Suprapubic skin (tissue), 4 donors: Measurements from ENCODE around the gene DEDD2.

Experiments
- EP300 ChIP-seq: sonication (generic); formaldehyde crosslinking; IDR thresholded peaks from one replicate; pipeline ENCODE4 v1.6.1; 2017; ENCODE audit warnings: antibody characterized with exemption
- POLR2A ChIP-seq, 2 donors: fragments of 450-650 bp; IDR thresholded peaks; one replicate each; pipeline ENCODE4 v1.6.1; 2017; ENCODE audit warnings: antibody characterized with exemption in 2 of 2, mild to moderate bottlenecking in 2 of 2, moderate library complexity in 2 of 2
- POLR2AphosphoS5 ChIP-seq, 3 donors: sonication (generic); formaldehyde crosslinking; IDR thresholded peaks; one replicate each; pipeline ENCODE4 v1.6.1; 2017; ENCODE audit warnings: antibody characterized with exemption in 3 of 3
- TF ChIP-seq, protein P1 (sequence below), 2 donors: fragments of 200-600 bp in 1 of 2; fragments of 450-650 bp in 1 of 2; sonication (generic) in 1 of 2; IDR thresholded peaks; one replicate each; pipeline ENCODE4 v1.5.1; 2016 to 2019; ENCODE audit warnings: antibody characterized with exemption in 2 of 2, mild to moderate bottlenecking in 1 of 2, moderate library complexity in 1 of 2

DNA sequence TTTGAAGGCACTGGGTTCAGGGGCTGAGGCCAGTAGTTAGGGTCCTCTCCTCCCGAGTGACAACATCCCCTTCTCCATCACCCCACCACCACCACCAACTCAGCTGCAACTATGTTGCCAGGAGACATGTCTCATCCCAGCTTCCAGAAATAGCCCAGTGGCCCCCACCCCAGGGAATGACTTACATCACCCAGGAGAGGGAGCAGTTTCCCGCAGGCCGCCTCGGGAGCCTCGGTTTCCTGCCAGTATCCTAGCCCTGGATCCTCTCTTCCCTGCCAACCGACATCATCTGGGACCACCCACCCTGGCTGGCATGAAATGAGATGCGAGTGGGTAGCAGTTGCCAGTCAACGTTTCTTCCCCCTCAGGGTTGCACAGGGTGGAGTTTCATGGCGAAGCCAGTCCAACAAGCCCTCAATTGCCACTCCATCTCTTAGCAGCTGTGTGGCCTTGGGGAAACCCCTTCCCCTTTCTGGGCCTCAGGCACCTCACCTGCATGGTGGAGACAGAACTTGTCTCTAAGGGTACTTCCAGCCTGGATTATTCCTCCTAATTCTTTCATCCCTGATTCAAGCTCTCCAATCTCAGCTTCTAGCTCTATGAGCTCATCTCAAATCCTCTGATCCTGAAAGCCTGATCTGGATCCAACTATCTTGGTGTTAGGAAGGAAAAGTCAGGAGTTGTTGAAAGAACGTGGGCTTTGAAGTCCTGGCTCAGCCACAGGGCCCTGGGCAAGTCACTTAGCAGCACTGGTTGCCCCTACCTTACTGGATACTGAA, 28.9 kb upstream of the DEDD2 start:
- TF ChIP-seq EP300: no peak
- TF ChIP-seq, protein P1, sequence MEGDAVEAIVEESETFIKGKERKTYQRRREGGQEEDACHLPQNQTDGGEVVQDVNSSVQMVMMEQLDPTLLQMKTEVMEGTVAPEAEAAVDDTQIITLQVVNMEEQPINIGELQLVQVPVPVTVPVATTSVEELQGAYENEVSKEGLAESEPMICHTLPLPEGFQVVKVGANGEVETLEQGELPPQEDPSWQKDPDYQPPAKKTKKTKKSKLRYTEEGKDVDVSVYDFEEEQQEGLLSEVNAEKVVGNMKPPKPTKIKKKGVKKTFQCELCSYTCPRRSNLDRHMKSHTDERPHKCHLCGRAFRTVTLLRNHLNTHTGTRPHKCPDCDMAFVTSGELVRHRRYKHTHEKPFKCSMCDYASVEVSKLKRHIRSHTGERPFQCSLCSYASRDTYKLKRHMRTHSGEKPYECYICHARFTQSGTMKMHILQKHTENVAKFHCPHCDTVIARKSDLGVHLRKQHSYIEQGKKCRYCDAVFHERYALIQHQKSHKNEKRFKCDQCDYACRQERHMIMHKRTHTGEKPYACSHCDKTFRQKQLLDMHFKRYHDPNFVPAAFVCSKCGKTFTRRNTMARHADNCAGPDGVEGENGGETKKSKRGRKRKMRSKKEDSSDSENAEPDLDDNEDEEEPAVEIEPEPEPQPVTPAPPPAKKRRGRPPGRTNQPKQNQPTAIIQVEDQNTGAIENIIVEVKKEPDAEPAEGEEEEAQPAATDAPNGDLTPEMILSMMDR (IDR thresholded peaks at IDR 0.05): peak; percentile 53 to 74
- TF ChIP-seq POLR2AphosphoS5 (IDR thresholded peaks at IDR 0.05): no peak
- no peak for TF ChIP-seq POLR2A (IDR thresholded peaks at IDR 0.05)
